HG03025 (cell line): ENCODE results near the gene ARHGEF17.

Source experiments
- ATAC-seq: cut with Tn5 transposase; IDR thresholded peaks from one replicate; pipeline ENCODE4 v1.9.1; 2021; ENCODE audit warnings: mild to moderate bottlenecking, moderate library complexity; ENCODE audit not compliant: unreplicated experiment, low FRiP score

ARHGEF17 gene

DNA sequence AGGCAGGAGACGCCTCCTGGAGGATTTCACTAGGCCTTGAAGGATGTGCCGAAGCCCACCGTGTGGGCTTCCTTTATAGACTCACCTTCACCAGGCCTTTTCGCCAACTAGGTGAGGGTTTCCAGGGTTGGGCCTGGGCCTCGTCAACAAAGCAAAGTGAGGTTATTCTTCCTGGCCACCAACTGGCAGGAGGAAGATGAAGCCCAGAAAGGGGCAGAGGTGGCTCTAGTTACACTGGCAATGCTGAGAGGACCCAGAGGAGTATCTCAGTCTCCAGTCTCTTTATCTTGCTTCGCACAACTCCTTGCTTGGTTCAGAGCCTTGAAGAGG, 67.7 kb downstream of the ARHGEF17 start:
- no peak for ATAC-seq

DNA sequence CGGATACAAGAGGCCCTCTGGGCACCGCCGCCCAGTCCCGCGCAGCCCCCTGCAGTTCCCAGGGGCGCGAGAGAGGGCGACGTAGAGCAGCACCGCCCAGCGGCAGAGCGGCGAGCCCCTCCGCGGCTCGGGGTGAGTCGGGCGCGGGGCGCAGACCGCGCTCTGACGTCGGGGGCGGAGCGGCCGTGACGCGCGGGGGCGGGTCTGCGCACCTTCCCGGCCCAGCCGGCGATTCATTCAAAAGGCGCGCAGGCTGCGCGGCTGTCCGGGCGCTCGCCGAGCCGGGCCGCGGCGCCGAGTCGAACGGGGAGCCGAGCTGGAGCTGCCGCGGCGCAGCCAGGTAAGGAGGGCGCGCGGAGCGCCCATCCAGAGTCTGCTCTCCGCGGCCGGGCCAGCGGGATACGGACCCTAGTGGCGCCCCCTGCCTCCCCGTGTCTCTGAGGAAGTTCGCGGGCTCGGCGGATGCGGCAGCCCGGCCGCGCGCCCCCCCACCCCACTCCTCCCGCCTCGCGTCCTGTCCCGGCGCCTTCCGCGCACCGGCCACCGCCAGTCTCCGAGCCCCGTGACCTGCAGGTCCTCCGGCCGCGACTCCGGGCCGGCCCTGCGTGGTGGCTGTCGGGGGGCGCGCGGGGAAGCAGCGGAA, 68.2 kb downstream of the ARHGEF17 start, which contains the start of gene RELT:
Gene RELT (plus strand): TSS at position 240 of the 643 bp plus-strand sequence. CDS start 12,738 bp downstream, outside the sequence.
- ATAC-seq, result peak; percentile 51

DNA sequence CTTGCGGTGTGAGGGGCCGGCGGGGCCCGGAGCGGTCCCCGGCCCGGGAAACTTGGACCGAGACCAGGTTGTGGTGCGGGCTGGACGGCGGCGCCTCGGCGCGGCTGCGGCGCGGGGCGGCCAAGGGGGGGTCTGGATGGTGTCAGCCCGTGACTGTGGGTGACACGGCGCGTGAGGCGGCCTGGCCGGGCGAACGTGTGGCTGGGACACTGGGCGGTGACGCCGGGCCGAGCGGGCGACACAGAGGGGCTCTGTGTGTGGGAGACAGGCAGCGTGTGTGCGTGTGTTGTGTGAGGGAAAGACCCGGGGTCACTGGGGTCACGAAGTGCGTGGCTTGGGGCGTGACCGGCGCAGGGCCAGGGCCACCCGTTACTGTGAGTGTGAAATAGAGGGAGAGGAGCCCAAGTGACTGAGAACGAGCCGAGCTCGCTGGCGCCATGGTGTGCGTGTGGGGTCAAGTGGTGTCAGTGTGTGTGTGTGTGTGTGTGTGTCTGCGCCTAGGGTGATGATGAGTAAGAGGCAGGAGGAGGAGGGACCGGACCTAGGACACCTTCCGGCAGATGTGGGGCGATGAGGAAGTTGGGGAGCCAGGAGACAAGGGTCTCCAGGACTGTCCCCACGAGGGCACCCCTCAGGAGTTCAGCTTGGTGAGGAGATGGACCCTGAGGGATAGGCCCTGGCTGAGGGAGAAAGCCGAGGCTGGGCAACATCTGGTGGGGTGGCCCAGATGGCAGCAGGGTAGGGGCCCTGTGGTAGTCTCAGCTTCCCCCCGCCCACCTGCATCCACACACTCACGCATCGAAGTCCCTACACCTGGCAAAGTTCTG, 68.9 kb downstream of the ARHGEF17 start:
- ATAC-seq, result peak; percentile 6

DNA sequence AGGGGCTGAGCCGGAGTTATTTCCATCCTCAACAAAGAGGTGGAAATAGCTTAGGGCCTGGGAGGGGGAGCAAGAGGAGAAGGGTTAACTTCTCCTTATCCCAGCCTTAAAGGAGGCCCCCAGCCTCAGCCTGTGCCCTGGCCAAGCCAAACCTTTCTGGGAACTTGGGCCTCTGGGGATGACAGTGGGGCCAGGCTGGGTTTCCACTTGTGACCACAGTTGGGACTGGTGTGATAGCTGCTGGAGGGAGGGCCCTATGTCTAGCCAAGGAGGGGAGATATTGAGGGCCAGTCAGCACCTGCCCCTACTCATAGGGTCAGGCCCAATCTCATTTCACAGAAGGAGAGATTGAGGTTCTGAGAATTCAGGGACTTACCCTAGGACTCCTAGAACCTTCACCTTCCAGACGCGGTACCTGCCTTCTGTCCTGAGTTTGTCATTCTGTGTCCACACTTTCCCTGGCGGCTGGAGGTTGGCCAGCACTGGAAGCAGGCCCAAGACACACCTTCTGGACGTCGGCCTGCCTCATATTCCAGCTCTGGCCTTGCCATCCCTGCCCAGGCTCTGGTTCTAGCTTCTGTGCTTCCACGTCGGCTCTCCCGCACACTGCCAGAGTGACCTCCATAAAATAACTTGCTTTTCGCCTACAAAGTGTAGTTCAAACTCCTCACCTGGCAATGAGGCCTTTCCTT, 71.3 kb downstream of the ARHGEF17 start:
- ATAC-seq, result no peak

DNA sequence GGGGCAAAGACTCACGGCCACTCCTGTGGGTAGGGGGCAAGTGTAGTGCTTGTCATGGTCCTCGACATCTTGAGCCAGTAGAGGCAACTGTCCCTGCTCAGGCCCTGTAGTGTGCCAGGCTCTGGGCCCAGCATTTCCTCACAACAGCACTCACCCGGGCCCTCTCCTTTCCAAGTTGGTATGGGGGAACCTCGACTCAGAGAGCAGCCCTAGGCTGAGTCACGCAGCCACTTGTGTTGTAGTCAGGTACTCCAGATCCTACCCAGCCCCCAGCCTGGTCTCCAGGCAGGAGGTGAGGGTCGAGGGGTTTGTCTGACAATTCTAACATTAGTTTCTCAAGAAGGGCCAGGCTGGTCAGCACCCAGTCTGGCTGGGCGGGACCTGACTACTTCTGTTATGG, 72.3 kb downstream of the ARHGEF17 start:
- ATAC-seq, result no peak

DNA sequence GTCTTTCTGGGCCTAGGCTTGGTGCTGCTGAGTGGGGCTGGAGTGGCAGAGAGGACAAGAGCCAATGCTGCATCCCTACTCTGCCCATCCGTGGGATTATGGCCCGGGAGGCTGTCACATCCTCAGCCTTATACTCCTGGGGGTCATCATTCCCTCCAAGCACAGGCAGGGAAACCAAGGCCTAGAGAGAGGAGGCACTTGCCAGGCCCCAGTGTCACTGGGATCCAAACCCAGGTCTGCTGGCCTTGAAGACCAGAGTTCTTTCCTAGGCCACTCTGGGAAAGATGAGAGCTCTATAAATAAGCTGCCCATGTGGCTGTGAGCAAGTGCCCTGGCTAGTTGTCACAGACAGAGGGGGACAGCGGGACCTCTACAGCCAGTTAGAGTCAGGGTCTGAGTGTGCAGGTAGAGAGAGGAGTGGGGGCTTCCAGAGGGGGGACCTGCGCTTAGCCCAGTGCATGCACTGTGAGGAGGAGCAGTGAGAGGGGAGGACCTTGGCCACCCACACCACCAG, 72.9 kb downstream of the ARHGEF17 start:
- ATAC-seq, result no peak

DNA sequence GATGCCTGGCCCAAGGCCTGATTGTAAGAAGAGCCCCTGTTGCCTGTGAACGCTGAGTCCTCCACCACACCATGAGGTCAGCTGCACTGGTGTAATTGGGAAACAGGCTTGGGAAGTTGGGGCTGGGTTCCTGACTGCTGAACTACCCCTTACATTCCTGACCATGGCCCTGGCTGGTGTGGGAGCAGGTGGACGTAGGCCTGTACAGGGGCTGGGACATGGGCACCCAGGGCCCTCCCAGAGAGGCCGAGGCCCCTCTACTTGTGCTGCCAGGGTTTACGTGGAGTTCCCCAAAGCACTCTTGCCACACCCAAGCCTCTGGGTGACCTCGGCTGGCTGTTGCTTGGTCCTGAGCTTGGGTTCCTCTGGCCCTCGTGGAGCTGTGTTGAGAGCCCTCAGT, 73.5 kb downstream of the ARHGEF17 start:
- ATAC-seq, result no peak

DNA sequence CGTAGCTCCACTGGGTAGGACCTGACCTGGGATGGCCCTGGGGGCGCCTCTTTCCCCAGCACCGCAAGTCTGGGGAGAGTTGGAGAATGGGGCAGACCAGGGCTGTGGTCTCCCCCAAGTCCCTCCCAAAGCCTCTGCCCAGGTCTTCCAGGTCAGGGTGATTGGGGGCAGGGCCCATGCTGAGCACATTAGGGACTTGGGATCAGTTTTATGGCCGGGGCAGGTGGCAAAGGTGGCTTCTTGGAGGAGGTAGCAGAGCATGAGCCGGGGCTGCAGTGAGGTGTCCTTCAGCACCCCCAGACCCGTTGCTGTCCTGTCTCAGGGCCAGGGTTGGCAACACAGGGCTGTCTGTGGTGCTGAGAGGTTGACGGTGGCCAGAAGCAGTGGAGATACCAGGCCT, 74.1 kb downstream of the ARHGEF17 start:
- no peak for ATAC-seq

DNA sequence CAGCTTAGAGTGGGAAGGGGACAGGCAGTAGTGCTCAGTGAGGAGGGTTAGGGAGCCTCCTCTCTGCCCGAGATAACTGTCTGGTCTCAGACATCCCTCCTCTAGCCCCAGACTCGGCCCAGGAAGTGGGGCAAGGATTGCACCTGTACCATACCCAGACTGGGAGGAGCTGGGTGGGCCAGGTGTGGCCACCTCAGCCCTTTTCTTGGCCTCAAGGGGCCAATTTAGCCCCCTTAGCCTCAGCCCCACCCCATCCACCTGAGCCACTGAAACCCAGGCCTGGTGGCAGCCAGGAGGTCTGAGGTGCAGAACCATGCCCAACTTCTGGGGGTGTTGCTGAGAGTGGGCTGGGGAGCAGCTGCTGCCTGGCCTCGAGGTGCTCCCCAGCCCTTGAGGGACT, 74.7 kb downstream of the ARHGEF17 start:
- no peak for ATAC-seq

DNA sequence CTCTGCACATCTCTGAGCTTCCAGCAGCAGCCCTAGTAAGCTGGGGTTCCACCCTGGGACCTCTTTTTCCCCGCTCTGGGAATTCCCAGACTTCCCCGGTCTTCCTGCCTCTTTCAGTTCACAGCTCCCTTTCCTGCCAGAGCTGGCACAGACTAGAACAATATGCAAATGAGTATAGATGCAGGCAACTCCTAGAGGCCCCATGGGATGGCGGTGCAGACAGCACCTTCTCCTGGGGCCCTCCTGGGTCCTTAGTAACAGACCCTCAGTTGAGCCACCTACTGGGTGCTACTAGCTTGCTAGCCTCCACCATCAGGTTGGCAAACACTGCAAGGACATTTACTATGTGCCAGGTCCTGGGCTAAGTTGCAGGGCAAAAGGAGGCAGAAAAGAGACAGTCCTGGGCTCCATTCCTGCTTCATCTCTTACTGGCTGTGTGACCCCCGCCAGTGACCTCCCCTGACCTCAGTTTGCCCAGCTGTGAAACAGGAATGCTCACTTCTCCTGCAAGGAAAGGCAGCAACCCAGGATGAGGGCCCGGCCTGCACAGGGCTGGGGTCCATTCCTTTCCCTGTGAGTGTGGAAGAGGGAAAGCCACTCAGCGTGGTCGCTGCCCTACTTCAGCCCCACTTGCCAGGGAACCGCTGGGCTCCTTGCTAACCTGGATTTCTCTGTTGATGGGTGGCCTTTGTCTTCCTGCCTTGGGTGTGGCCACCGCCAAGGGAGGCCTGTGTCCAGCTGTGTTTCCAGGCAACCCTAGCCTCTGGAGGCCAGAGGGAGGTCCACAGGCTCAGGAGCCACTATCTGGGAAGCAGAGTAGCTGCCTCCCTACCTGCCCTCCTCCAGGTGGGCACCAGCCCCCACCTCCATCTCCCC, 75.4 kb downstream of the ARHGEF17 start:
- ATAC-seq, result no peak

DNA sequence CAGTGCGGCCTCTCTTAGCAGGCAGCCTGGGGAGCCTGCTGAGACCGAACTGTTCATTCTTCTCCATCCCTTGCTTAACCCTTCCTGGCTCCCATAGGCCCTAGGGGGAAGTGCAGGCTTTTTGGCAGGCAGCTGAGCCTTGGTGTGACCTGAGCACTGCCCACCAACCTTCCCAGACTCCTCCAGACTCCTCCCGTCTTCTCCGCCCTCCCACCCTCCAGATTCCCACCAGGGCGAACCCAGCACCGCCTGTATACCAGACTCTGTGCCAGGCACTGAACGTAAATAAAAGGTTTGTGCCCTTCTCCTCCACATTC, 76.0 kb downstream of the ARHGEF17 start:
- ATAC-seq, result no peak

DNA sequence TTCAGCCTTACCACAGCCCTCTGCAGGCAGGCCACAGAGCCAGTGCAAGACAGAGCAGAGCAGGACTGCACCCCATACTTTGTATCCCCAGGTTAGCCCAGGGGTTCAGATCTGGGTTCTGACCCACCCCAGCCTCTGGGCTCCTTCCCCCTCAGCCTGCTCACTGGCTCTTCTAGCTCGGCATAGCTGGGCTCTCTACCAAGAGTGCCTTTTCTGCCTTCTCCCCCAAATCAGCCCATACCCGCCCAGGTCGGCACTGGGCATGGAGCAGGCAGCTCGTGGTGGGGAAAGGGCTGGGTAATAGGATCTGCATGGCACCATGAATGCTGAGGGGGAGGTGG, 76.4 kb downstream of the ARHGEF17 start:
- no peak for ATAC-seq

DNA sequence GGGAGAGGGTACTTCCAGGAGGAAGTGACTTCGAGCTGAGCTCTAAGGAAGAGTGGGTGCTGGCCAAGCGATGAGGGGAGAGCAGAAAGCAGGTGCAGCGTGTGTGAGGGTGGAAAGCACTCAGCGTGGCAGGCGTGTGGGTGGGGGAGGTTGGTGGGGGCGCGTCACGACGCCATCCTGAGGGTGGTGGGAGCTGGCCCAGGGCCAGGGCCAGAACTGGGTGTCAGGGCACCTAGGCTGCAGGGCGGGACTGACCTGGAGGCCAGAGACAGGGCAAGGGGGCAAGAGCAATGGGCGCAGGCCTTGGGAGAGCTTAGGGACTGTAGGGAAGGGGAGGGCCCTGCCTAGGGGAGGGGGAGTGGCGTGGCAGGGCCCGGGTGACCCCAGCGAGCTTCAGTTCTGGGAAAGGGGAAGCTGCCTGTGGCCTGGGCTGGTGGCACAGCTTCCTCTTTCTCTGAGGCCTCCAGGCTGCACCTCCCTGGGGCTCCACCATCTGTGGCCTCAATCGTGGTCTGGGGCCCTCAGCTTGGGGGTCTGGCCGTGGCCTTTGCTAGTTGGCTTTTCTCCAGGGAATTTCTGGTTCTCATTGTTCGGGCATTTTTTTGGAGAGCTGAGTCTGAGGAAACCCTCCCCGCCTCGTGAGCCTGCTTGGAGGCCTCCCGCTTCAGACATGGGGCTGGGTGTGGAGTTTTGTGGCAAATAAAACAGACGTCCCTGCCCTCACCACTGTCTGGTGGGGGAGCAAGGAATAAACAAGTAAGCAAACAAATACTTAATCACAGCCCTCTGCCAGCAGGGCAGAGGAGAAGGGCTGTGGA, 77.0 kb downstream of the ARHGEF17 start:
- ATAC-seq, result no peak

DNA sequence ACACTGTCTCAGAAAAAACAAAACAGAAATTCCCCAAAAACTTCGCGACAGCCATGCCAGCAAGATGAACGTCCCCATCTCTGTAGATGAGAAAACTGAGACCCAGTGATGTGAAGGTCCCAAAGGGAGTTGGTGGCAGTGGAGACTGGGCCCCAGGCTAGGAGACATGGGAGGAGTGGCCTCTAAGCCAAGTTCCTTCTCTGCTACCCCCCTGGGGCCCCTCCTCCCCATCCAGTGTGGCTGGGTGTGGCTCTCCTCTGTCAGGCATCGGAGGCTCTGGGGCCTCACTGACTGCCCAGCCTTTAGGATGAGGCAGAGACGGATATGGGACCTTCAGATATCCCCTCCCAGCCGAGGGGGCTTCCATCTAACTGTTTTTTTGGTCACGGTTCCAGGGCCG, 77.9 kb downstream of the ARHGEF17 start:
- ATAC-seq, result no peak

DNA sequence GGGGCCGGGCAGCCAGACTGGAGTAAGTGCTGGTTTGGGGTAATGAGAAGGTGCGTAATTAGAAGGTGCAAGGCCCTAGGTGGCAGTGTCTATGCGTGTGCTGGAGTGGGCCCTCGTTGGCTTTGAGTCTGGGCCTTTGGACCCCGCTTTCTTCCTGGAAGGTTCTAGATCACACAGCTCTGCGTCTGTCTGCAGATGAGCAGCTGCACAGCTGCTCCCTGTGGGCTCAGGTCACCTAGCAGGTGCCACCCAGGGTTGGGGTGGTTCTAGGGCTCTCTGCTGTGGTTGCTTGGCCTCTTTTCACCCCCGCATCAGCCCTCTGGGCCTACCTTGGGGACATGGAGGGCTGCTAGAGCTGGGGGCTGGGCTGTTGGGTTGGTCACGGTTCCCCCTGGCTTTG, 78.5 kb downstream of the ARHGEF17 start:
- ATAC-seq, result no peak

DNA sequence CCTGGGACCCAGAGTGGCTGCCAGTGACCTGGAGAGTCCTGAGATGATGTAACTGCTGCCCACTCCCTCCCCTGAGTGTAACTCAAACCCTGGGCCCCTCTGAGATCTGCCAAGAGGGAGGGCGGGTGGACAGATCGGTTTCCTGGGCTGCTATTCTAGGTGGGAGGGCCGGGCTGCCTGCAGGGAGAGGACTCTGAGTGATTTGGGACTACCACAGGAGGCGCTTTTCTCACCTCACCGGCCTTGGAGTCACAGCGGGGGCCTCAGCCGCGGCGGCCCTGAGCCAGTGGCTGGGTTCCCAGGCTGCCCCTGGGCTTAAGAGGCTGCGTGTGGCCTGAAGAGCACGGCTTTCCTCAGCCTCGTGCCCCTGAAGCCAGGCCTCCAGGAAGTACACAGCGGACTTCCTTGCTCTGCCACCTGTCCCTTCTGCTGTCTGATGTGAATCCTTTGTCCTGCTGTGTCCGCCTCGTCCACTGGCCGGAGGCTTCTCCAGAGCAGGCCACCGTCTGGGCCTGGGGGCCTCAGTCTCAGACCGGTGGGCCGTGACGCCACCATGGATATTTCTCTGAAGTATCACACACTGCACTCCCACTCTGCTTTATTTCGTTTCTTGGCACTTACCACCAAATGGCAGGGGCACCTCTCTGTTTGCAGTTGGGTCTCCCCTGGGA, 79.7 kb downstream of the ARHGEF17 start:
- ATAC-seq, result no peak

DNA sequence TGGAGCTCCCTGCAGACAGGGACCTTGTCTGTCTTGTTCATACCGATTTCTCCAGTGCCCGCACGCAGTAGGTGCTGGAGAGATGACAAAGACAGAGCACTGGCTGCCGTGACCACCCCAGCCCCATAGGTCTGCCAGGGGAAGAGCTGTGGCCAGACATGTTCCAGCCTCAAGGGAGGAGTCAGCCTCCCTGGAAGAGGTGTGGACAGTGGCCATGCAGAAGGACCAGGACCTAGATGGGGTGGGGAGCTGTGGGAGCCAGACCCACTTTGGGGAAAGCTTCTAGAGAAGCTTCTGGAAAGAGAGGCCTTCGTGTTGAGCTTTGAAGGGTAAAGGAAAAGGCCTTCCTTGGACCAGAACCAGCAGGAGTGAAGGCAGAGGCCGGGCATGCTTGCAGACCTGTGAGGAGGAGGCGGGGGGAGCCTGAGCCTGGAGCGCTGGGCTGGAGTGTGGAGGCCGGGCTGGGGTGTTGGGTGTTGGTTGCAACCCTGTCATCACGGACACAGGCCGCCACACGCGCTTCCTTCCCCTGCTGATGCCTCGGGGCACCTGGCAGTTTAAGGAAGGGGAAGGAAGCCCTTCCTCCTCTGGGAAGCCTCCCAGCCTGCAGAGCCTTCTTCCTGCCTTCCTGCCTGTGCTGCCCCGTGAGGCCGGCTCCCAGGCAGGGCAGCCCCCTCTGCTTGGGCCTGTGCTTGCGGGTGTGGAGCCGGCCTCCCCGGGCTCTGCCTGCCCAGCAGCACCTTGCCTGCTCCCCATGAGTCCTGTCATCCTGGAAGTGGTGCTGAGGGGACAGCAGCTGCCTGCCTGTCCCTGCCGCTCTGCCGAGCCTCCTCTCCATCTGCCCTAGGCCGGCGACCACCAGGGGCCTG, 80.4 kb downstream of the ARHGEF17 start:
- no peak for ATAC-seq

DNA sequence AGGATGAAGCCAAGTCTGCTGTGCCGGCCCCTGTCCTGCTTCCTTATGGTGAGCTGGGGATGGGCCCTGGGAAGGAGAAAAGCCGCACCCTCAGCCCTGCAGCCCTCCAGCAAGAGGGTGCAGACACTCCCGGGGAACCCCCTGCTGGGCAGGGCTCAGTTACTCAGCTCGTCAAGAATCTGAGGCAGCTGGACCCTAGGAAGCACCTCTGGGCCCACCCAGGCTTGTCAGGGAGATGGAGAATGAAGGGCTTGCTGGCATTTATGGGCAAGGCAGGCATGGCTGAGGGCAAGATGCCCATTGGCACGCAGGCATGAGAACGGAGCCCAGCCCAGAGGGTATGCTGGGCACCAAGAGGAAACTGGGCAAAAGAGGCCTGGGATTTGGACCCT, 81.1 kb downstream of the ARHGEF17 start:
- ATAC-seq, result no peak
